Skin epidermis (tissue), 12 donors: Measurements from ENCODE around the gene CCDC187.
"Not testable (repeated sequence)": the region's sequence is repeated elsewhere in the genome, so short reads cannot be mapped to it uniquely, and the experiment has no call there.

Experiments used
- H3K27ac ChIP-seq, 21 experiments: fragments of 200-600 bp; sonication (generic) in 11 of 21; one replicate each; pipeline ENCODE4 v1.5.0; 2020; ENCODE audit warnings: mild to moderate bottlenecking in 3 of 21, inconsistent platforms in 2 of 21, moderate library complexity in 2 of 21
- H3K4me3 ChIP-seq, 7 experiments: fragments of 200-600 bp; sonication (generic) in 2 of 7; one replicate each; pipeline ENCODE4 v1.5.0; 2020; ENCODE audit warnings: inconsistent platforms in 2 of 7, mild to moderate bottlenecking in 2 of 7, moderate library complexity in 1 of 7

Gene CCDC187

GRCh38 chr9:136329211-136329627, 25.3 kb upstream of the CCDC187 start:
- Histone ChIP-seq H3K4me3 (peak overlapping the region in 4 of 7 experiments; percentile 46 to 57 (median 50)), H3K27ac (peak overlapping the region in 10 of 21 experiments; percentile 10 to 86 (median 80))

GRCh38 chr9:136328622-136329041, 24.7 kb upstream of the CCDC187 start:
- H3K27ac ChIP-seq: peak overlapping the region in 17 of 21 experiments; percentile 33 to 87 (median 77)
- peak overlapping the region; percentile 46 to 59 (median 54) for H3K4me3 ChIP-seq

- Histone ChIP-seq H3K4me3 (peak overlapping the region; percentile 46 to 59 (median 54)), H3K27ac (peak overlapping the region; percentile 25 to 87 (median 76))
Measured at GRCh38 chr9:136328011-136328621, 24.2 kb upstream of the CCDC187 start.

- peak within 1 kb of the TSS; percentile 46 to 59 (median 54) for H3K4me3 ChIP-seq
- H3K27ac ChIP-seq: peak within 1 kb of the TSS; percentile 25 to 87 (median 76)
Measured at GRCh38 chr9:136327304-136327974, 23.5 kb upstream of the CCDC187 start, which contains the start of gene GPSM1. Gene GPSM1, plus strand, starts transcription at chr9:136327539. Its CDS starts 157 bp downstream, at chr9:136327696.

GRCh38 chr9:136326761-136327303, 22.9 kb upstream of the CCDC187 start:
- Histone ChIP-seq H3K27ac (peak overlapping the region in 20 of 21 experiments; percentile 66 to 87 (median 75)), H3K4me3 (peak overlapping the region; percentile 20 to 59 (median 54))

- no peak overlapping the region for H3K4me3 ChIP-seq
- H3K27ac ChIP-seq: peak overlapping the region in 20 of 21 experiments; percentile 66 to 87 (median 75)
Measured at GRCh38 chr9:136326061-136326760, 22.3 kb upstream of the CCDC187 start.

- no peak overlapping the region for H3K4me3 ChIP-seq
- H3K27ac ChIP-seq: peak overlapping the region in 6 of 21 experiments; percentile 29 to 84 (median 68)
Measured at GRCh38 chr9:136325358-136325757, 21.5 kb upstream of the CCDC187 start.

GRCh38 chr9:136324501-136325300, 20.8 kb upstream of the CCDC187 start:
- Histone ChIP-seq H3K27ac (peak overlapping the region in 3 of 21 experiments; percentile 14 to 25 (median 20)), H3K4me3 (no peak overlapping the region)

GRCh38 chr9:136323371-136323789, 19.5 kb upstream of the CCDC187 start:
- Histone ChIP-seq H3K4me3 (no peak overlapping the region), H3K27ac (peak overlapping the region in 1 of 21 experiments; percentile 22)

GRCh38 chr9:136322756-136323330, 18.9 kb upstream of the CCDC187 start:
- no peak overlapping the region for H3K4me3 ChIP-seq
- no peak overlapping the region for H3K27ac ChIP-seq

GRCh38 chr9:136321561-136321960, 17.7 kb upstream of the CCDC187 start:
- H3K4me3 ChIP-seq: no peak overlapping the region
- H3K27ac ChIP-seq: no peak overlapping the region

GRCh38 chr9:136320972-136321371, 17.1 kb upstream of the CCDC187 start:
- H3K4me3 ChIP-seq, H3K27ac ChIP-seq: not testable (repeated sequence)

GRCh38 chr9:136319955-136320354, 16.1 kb upstream of the CCDC187 start:
- H3K4me3 ChIP-seq, H3K27ac ChIP-seq: not testable (repeated sequence)

GRCh38 chr9:136319244-136319643, 15.3 kb upstream of the CCDC187 start:
- not testable (repeated sequence) for H3K4me3 ChIP-seq, H3K27ac ChIP-seq

GRCh38 chr9:136318776-136319241, 14.9 kb upstream of the CCDC187 start:
- H3K4me3 ChIP-seq: no peak overlapping the region
- no peak overlapping the region for H3K27ac ChIP-seq

GRCh38 chr9:136318111-136318775, 14.3 kb upstream of the CCDC187 start:
- Histone ChIP-seq H3K4me3 (no peak overlapping the region), H3K27ac (no peak overlapping the region)

- Histone ChIP-seq H3K4me3 (no peak overlapping the region), H3K27ac (no peak overlapping the region)
Measured at GRCh38 chr9:136317695-136318094, 13.8 kb upstream of the CCDC187 start.
